Measurements from ENCODE around the gene RELN. TPM values are rescaled to one million over a fixed set of nuclear protein-coding genes. Genes with fewer than 3 reads are reported as not detected.

The RELN gene
- total RNA-seq, 2 donors from 2014 or later = 1.5 to 1.6 TPM

DNA sequence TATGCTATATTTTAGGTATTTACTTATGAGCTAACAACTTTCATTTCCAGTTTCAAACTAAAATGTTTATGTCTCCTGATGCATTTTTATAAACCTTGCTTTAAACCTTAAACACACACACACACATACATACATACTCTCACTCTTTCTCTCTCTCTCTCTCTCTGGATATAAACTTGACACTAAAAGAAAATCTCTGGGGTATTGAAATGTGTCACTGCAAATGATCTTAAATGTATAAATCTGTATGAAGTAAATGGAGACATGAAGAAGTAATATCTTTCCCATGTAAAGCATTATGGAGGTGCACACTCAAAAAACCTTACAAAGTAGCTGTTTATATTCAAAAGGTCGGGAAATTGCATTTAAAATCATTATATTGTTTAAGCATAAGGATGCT lies 37.0 kb downstream of the RELN start:
- no peak for DNase-seq
- intact Hi-C loops (cut with DNase I, micrococcal nuclease) = no loop called here
- no peak for ATAC-seq

DNA sequence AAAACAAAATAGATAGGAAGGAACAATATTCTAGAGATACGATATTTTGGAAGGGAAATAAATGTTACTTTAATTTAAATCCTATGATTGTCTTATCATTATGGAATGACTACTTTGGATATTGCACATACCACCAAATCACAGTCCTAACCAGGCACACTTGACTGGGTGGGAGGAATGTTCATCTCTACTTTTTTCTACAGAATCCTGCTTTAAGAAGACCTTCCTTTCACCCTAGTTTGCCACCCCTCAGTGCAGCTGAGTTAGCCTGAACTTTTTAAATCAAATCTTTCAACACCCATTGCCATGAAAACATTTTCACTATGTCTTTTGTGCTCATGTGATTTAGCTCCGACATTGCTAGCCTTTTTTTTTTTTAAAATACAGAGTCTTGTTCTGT lies 38.1 kb downstream of the RELN start:
- intact Hi-C loops (cut with DNase I, micrococcal nuclease) = no loop called here
- DNase-seq (no peak), ATAC-seq (no peak)

DNA sequence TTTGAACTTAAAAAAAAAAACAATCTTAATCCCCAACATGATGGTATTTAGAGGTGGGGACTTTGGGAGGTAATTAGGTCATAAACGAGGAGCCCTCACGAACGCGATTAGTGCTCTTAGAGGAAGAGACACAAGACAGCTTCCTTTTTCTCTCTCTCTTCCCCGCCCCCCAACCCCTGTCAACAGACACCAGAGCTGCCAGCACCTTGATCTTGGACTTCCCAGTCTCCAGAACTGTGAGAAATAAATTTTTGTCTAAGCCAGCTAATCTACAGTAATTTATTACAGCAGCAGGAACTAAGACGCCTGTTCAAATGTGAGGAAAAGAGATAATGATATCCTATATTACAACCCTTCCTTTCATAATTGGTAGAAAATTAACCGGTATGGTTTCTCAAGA lies 40.1 kb downstream of the RELN start:
- ATAC-seq (no peak), DNase-seq (no peak)
- intact Hi-C loops (cut with DNase I, micrococcal nuclease) = no loop called here

DNA sequence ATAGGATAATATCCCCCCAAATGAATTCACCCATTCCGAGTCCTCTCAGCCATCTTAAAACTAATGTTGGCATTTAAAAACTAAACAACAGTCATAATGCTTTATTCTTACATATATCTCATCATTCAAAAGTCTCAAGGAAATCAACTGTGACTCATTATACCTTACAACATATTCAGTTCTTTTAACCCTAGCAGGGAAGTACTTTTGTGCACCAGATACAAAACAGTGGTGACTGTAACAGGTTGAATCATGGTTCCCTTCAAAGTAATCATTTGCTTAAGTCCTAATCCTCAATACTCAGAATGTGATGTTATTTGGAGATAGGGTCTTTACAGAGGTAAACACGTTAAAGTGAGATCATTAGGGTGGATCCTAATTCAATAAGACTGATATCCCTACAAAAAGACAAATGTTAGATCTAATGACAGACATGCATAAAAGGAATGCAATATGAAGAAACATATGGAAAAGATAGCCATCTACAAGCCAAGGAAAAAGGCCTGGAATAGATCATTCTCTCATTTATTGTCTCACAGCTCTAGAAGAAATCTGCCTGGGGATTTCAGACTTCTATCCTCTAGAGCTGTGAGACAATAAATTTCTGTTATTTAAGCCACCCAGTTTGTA lies 42.3 kb downstream of the RELN start:
- ATAC-seq (no peak), DNase-seq (no peak)
- intact Hi-C loops (cut with DNase I, micrococcal nuclease) = no loop called here

DNA sequence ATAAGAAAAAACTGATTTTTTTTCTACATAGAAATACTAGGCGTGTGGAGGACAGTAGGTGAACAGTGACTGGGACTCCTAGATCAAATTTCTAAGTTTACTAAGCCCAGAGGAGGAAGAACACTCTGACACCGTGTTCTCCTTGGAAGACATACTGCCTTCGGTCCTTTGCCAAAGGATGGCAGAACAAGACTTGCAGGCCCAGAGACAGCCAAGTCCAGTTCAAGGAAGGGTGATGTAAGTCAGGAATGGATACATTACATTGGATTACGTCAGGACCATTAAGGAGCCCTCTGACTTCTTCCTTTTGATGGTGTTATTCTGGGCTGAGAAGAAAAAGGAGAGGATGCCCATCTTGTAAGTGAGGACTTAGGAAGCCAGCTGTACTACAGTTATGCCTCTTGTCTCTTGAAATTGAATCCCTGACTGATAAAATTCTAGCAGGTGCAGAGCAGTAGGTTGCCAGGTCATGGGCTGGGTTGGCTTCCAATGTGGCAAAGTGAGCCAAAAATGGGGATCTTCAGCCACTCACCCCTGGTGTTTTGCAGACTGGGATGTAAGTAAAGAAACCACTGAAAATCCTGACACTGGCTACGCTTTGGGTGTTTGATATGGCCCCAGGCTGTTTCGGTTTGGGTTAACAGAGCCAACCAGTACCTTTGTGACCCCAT lies 45.1 kb downstream of the RELN start:
- intact Hi-C loops (cut with DNase I, micrococcal nuclease) = no loop called here
- ATAC-seq (no peak), DNase-seq (no peak)

DNA sequence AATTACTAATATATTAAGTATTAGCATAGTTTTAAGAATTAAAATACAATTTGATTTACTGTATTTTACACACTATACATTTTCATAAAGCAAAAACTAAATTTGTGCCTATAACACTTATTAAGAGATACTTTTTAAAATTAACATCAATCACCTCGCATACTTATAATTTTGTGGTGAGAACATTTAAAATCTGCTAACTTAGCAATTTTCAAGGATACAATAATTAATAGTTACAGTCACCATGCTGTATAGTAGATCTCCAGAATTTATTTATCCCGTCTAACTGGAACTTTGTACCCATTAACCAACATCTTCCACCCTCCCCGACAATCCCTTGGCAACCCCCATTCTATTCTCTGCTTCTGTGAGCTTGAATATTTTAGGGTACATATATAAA lies 47.5 kb downstream of the RELN start:
- DNase-seq (no peak), ATAC-seq (no peak)
- intact Hi-C loops (cut with DNase I, micrococcal nuclease) = no loop called here

DNA sequence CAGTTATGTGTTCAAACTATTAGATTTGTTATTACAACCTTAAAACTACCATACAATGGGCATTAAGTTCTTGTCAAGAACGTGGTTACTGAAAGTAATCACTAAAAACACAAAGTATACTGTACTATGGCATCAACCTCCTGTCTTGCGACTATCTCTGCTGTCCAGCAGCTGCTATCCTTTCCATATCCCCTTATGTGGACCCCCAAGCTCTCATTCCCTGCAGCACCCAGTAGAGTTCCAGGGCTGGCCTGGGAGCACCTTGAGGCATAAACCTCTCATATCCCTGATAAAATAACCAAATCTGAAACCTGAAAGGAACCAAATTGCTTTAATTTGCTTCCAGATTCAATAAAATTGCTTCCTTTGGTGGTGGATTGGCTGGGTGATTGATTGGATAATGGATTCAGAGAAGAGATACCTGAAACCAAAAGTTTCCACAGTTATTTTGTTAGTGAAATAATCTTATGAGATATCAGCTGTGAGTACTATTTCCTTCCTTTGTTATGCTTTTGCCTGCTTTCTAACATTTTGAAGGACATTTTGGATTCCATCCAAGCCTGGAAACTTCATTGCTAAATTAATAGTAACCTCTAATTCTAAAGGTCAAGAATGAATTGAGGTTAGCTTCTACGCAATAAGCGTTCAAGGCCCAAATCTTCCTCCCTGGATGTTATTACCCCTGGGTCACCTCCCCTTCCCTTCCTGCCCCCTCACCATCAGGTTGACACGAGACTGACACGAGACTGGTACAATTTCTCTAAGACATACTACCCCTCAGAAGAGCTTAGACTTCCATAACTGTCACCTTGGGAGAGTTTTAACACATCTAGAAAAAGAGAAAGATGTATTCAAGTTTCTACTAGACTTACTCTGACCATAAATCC lies 48.8 kb downstream of the RELN start:
- intact Hi-C loops (cut with DNase I, micrococcal nuclease) = no loop called here
- no peak for DNase-seq
- no peak for ATAC-seq

DNA sequence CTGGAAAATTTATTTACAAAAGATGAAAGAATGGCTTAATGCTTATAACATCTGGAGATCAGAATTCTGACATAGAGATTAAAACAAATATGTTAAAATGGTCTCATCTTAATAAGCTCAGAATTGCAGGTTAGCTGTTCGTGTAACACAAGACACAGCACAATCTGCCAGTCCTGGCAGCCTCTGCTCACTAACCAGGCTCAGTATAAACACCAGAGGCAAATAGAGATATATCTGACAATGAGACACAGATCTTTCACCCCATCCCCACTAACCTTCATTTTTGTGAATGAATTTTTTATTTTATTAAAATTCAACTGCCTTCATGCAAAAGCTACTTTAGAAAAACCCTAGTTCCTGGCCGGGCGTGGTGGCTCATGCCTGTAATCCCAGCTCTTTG lies 51.8 kb downstream of the RELN start:
- intact Hi-C loops (cut with DNase I, micrococcal nuclease) = no loop called here
- DNase-seq (no peak), ATAC-seq (no peak)

DNA sequence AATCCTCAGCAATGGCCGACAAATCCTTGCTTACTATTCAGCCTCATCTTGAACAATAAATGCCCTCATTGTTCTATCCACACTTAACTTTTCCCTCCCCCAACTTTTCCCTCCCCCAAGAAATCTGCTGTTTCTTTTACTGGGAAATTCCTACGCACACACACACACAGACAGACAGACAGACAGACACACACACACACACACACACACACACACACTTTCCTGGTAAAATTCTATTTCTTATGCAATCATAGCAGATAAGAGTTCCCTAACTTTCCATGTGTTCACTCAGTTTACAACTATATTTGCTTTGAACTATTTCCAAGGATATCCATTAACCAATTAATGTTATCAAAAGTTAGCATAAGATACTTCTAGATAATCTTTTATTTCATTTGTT lies 52.9 kb downstream of the RELN start:
- ATAC-seq (no peak), DNase-seq (no peak)
- intact Hi-C loops (cut with DNase I, micrococcal nuclease) = no loop called here

DNA sequence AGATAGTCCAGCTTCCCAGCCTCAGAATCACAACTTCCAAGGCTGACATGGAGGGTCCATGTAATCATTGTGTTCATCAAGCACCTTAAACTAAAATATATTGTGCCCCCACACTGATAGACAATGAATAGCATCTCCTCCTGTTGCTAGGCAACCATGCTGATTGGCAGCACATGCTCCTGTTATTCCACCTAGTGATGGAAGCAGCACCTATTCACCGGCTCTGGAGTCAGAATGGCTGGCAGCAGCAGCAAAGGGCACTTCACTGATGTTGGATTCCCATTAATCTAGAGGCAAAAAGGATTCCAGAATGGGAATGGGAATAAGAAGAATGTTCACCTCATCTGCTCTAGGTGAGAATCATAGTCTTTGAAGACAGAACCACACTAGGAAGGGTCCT lies 55.0 kb downstream of the RELN start:
- no peak for DNase-seq
- intact Hi-C loops (cut with DNase I, micrococcal nuclease) = no loop called here
- ATAC-seq = no peak

DNA sequence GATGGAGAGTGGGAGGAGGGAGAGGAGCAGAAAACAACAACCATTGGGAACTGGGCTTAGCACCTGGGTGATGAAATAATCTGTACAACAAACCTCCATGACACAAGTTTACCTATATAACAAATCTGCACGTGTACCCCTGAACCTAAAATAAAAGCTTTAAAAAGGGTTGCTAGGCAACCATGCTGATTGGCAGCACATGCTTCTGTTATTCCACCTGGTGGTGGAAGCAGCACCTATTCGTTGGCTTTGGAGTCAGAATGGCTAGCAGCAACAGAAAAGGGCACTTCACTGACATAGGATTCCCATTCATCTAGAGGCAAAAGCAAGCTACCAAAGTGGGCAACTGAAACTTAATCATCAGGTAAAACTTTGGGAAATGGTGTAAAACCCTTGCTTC lies 57.1 kb downstream of the RELN start:
- no peak for ATAC-seq
- no peak for DNase-seq
- intact Hi-C loops (cut with DNase I, micrococcal nuclease) = no loop called here

DNA sequence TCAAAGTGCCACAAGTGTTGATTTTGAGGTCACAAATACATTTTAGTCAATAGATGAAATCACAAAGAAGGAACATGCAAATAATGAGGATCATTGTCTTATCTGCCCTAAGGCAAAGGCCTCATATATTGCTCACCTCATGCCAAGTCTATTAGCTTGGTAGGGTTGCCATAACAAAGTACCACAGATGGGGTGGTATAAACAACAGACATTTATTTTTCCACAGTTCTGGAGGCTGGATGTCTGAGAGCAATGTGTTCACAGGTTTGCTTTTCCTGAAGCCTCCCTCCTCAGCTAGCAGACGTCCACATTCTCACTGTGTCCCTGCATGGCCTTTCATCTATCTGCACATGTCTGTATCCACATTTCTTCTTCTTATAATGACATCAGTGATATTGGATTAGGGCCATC lies 59.6 kb downstream of the RELN start:
- DNase-seq (no peak), ATAC-seq (no peak)

DNA sequence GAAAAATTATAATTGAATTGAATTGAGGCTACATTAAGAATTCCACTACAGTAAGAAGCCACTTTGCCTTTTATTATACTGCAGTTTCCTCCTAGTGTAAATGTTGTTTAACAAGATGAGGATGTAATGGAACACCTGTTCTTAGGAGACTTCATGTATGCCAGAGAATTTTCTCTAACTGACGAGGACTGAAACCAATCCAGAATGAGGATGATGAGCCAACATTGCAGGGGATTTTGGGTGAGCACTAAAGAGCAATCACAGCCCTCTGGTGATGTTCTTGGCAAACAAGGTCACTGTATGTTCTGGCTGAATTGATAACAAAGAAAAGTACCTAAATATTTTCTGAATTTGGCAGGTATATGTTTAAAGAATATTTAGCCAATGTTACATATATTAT lies 60.9 kb downstream of the RELN start:
- ATAC-seq (no peak), DNase-seq (no peak)
- intact Hi-C loops (cut with DNase I, micrococcal nuclease) = no loop called here

More for the DNA sequence above, 59.6 kb downstream of the RELN start:
- intact Hi-C loops (cut with DNase I, micrococcal nuclease) = no loop called here

DNA sequence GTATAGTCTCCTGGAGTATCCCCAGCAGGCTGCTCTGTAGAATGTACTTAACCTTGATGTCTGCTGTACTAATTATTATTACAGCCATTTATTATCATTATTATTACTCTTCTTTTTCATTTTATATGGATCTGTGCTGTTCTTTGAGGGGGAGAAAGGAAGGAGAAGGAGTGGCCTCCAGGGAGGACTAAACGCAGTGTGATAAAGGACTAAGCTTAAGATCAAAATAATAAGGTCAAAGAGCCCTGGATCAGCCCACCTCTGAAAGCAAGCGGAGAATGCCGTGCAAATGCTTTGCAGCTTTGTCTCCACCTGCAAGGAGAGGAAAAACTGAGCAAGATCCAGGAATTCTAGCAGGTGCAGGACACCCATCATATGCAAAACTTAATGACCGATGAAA lies 65.3 kb downstream of the RELN start:
- intact Hi-C loops (cut with DNase I, micrococcal nuclease) = no loop called here
- no peak for ATAC-seq
- DNase-seq = no peak

DNA sequence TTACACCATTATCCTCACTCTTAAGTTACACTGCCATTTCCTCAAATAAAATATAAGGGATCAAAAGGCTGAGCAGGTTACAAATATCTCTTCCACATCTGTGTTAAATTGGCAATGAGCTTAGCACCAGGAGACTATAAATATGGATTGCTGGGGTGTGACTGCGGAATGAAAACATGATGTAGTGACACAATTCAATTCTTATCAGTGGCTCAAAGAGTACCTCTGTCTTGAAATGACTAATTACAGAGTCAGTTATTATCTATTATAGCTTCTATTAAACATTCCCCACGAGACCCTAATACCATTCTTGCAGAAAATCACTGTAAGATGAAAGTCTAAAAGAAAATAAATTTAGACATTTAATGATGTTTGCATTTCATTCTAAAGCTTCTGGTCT lies 67.1 kb downstream of the RELN start:
- no peak for ATAC-seq
- DNase-seq = no peak
- intact Hi-C loops (cut with DNase I, micrococcal nuclease) = no loop called here

DNA sequence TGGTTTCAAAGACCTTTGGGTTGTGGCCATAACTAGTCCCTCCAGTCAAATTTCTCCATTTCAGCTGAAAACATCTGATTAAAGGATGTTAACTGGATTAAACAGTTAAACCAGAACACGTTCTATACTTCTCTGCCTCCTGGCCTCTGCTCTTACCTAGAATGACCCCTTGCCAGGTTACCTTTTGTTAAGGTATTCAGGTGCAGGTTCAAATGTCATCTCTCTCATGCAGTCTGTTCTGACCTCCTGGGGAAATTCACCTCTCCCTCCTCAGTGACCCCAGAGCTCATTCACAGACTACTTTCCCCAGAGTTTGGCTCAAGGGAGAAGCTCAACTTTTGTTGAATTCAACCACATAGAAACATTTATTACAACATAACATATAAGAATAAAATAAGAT lies 67.8 kb downstream of the RELN start:
- DNase-seq = no peak
- intact Hi-C loops (cut with DNase I, micrococcal nuclease) = no loop called here
- no peak for ATAC-seq

DNA sequence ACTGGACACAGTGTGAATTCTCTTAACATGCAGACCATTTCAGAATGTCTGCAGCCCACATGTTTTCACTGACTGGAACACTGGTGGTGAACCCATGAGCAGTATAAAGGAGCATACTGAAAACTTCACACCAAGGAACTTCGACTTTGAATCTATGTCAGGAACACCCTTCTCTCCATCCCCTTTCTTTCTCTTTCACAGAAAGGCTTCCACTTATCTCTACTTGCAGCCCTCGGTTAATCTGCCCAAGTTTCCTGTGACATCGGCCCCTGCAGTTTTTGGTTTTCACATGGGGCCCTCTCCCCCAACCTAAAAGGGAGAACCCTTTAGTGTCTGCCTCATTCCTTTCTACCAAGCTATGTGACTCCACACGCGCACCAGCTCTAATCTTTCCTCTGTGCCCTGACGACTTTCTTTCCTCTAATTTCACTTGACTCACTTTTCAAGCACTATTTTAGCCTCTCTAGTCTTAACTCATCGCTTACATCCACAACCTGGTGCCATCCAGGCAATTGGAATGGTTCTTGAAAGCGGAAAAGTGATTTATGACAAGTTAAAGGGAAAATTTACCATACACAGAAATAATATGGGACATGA lies 70.1 kb downstream of the RELN start:
- ATAC-seq (no peak), DNase-seq (no peak)
- intact Hi-C loops (cut with DNase I, micrococcal nuclease) = no loop called here

DNA sequence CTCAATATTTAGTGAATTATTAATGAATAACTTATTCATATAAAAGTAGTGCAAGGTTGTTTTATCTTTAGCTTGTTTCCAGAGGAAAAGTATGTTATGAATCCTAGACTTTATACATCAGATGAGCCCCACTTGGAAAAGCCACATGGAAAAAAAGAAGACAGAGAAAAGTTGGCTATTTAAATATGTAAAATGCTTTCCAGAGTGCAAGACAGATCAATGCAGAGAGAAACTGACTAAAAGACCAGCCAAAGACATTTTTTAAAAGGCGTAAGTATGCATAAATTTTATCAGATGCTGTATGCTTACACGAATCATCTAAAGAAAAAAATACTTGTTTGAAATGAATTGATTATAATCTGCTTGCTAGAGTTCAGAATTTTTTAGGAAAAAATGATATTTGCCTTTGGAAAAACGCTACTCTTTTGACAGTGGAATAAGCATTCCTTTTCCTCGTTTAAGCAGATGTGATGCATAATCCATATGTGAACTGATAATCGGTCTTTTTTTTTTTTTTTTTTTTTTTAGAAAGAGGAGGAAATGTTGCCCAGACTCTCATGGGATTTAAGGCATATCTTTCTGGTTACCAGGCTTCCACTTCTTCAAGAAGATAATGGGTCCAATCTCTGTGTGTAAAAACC lies 70.7 kb downstream of the RELN start:
- ATAC-seq (no peak), DNase-seq (no peak)
- intact Hi-C loops (cut with DNase I, micrococcal nuclease) = no loop called here

DNA sequence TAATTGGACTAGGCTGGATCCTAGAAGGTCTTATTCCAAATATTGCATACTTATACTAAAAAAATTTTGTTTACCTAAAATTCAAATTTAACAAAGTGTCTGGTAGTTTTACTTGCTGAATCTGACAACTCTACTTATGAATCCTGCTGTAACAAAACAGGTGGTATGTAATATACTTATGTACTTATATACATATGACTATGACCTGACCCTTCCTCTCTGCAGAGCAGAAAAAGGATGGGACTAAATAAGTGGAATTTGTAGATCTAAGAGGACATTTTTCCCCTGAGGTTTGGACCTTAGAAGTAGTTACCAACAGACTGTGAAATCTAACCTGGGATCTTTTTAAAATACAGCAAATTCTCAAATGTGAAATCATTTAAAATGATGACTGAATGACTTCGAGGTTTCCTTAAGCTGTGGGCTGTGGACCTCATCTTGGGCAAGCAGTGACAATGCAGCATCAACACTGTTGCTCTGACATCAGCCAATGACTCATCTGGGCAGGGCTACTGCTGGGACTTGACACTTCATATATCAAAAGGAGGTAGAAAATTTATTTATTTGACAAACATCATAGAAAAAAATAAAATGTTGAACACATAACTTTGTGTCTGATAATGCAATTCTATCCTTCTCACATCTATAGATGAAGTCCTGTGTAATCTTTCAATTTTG lies 73.6 kb downstream of the RELN start:
- no peak for ATAC-seq
- DNase-seq = no peak
- intact Hi-C loops (cut with DNase I, micrococcal nuclease) = no loop called here
